Measurements from ENCODE around the gene PDE4B.

- TF ChIP-seq CTCF (conservative IDR thresholded peaks at IDR 0.05 in 1 of 2, IDR thresholded peaks at IDR 0.05 in 1 of 2; ENCODE audit: extremely low read depth in 1 of 2, insufficient read depth in 1 of 2, low read depth in 1 of 2, low read length in 2 of 2) (no peak), EZH2 (IDR thresholded peaks at IDR 0.05; ENCODE audit: borderline replicate concordance, low read length) (no peak)
Observed at GRCh38 chr1:65817891-65818290, 25.2 kb downstream of the PDE4B start.
